Urinary bladder (tissue), 4 donors: ENCODE measurements around the gene TNFRSF25. TPM values are rescaled to one million over a fixed set of nuclear protein-coding genes. Genes with fewer than 3 reads are reported as not detected.

ENCODE experiments used
- DNase-seq: peaks from one replicate; pipeline ENCODE4 v3.0.0-alpha.2; 2015; ENCODE audit errors: extremely low spot score
- H3K27ac ChIP-seq: one replicate; pipeline ENCODE4 v1.5.1; 2013; ENCODE audit warnings: low read depth, mild to moderate bottlenecking, moderate library complexity
- H3K36me3 ChIP-seq: one replicate; pipeline ENCODE4 v1.6.1; 2013; ENCODE audit warnings: mild to moderate bottlenecking, moderate library complexity; ENCODE audit not compliant: insufficient read depth
- H3K4me1 ChIP-seq: one replicate; pipeline ENCODE4 v1.6.1; 2013; ENCODE audit warnings: mild to moderate bottlenecking, moderate library complexity; ENCODE audit not compliant: insufficient read depth
- H3K4me3 ChIP-seq: one replicate; pipeline ENCODE4 v1.5.1; 2013; ENCODE audit warnings: low read depth, low read length
- WGBS: extraction: QIAGEN DNeasy Blood & Tissue Kit; methylation state at CpG from one replicate; pipeline ENCODE4 v1.1.7; 2013; 5-methylcytosine and 5-hydroxymethylcytosine counted together
- polyA plus RNA-seq: library from polyadenylated mRNA; stranded (reverse); fragments of 200-250 nt; gene quantifications from one replicate; pipeline ENCODE4 v1.2.3, GENCODE V29; 2013
- total RNA-seq: library from RNA; depleted of rRNA; stranded (reverse); fragments of >200 nt; gene quantifications from one replicate; pipeline ENCODE4 v1.2.3, GENCODE V29; 2014
- donor health status: healthy with polysubstance abuse.
- donor health status: healthy.

Gene TNFRSF25
- total and polyA plus RNA-seq, 2 donors, result 4.3 to 7.1 TPM

DNA sequence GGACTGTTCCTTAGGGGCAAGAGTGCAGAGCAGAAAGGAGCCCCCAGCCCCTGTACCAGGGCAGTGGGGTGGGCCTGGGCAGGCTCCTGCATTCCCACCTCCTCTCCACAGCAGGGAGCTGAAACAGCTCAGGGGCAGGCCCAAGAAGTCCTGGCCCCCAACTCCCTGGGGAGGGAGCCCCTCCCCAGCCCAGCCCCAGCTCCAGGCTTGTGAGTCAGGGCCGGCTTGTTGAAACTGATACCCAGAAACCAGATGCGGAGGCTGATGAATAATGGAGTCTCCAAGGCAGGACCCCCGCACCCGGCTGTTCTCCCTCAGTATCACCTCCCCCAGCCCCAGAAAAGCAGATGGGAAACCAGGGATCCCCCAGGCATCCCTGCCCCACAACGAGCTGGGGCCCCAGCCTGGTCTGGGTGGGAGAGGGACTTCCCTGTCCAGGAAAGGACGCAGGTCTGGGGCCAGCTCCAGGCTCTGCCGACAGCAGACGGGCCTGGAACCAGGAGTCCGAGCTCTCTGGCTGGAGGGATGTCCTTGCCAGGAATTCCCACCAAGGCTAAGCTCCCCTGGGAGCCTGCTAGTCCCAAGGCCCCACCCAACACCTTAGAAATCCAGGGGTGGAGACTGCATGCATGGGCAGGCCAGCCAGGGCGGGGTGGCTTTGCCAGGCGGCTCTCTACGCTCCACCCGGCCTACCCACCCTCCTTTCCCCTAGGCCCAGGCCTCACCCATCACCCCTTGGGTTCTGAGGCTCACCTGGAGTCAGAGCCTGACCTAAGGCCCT is 22.8 kb upstream of the TNFRSF25 start:
- WGBS, result 75% methylated on average over 13 of the region's 13 CpGs
- DNase-seq, result no peak
- H3K4me3 ChIP-seq, result no peak overlapping the region
- no peaks in the 10 kb centered on the region for H3K36me3 ChIP-seq
- peak overlapping the region; percentile 59 for H3K27ac ChIP-seq
- no peaks in the 10 kb centered on the region for H3K4me1 ChIP-seq

DNA sequence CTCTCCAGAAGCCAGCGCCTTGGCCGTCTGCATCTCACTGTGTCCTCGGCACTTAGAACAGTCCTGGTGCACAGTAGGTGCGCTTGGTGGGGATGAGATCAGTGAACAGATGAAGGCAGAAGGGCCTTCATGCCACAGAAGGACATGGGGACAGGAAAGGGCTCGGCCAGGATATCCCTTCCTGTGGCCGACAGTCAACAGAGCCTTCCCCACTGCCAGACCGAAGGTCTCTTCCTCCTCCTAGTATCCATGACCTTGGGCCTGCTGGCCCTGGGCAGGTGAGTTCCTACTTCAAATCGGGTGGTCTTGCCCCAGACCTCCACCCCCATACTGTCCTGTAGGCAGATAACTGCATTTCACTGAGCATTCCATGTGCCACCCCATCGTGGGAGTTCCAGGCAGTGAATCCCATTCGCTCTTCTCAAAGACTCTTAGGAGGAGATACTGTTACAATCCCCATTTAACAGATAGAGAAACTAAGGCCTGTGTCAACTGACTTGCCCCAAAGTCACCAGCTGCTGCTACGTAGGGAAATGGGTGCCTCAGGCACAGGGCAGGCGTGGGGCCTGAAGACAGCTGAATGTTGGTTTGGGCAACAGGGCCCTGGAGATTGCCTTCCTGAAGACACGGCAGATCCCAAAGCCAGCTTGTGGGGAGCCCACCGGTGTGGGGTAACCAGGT is 22.0 kb upstream of the TNFRSF25 start:
- 86% methylated on average over 14 of the region's 14 CpGs for WGBS
- H3K4me3 ChIP-seq, result no peak overlapping the region
- no peaks in the 10 kb centered on the region for H3K4me1 ChIP-seq
- DNase-seq, result no peak
- no peaks in the 10 kb centered on the region for H3K36me3 ChIP-seq
- H3K27ac ChIP-seq, result no peak overlapping the region

GRCh38 chr1:6486433-6487011 is 20.5 kb upstream of the TNFRSF25 start:
- 6% methylated on average over 15 of the region's 15 CpGs for WGBS
- H3K27ac ChIP-seq, result no peak overlapping the region
- H3K4me1 ChIP-seq, result no peaks in the 10 kb centered on the region
- DNase-seq, result peak; percentile 53
- H3K4me3 ChIP-seq, result no peak overlapping the region
- no peaks in the 10 kb centered on the region for H3K36me3 ChIP-seq

DNA sequence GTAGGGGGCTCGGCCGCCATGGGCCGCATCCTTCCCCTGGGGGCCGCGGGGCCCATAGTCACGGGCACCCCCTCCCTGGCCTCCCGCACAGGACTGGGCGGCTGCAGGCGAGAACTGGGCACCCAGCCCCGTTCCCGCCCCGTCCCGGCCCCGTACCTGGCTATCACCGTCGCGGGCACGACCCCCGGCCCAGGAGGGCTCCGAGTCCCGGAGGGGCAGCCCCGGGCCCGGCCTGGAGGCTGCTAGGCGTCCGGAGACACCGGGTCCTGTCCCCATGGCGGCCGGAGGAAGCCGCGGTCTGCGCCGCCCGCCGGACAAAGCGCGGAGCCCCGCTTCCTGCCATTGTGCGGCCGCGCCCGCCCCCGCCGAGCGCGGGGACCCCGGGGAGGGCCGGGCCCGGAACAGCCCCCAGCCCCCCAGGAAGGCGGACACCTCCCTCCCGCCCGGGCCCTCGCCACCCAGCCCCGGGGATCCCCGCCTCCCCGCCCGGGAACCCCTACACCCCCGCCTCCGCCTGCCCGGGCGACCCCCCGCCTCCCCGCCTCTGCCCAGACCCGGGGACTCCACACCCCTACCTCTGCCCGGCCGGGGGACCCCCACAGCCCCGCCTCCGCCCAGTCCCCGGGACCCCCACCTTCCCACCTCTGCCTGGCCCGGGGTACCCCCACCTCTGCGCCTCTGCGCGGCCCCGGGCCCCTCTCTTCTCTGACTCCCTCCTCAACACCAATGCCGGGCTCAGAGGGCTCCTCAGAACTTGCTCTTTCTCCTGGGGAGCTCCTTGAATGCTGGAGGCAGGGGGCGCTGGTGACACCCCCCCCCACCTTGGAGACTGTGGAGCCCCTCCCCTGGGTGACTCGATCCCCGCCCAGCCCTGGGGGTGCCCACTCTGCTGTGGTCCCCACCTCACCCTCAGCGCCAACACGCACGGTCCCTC is 19.5 kb upstream of the TNFRSF25 start:
- Histone ChIP-seq H3K27ac (no peak overlapping the region), H3K4me3 (peak overlapping the region; percentile 41), H3K4me1 (no peaks in the 10 kb centered on the region), H3K36me3 (no peaks in the 10 kb centered on the region)
- no peak for DNase-seq
- WGBS, result 1% methylated on average over 80 of the region's 80 CpGs

GRCh38 chr1:6484826-6485167 is 18.8 kb upstream of the TNFRSF25 start:
- no peak overlapping the region for H3K27ac ChIP-seq
- H3K4me3 ChIP-seq, result peak overlapping the region; percentile 41
- 21% methylated on average over 13 of the region's 13 CpGs for WGBS
- H3K4me1 ChIP-seq, result no peaks in the 10 kb centered on the region
- no peak for DNase-seq
- H3K36me3 ChIP-seq, result no peaks in the 10 kb centered on the region

- no peaks in the 10 kb centered on the region for H3K4me1 ChIP-seq
- WGBS, result 95% methylated on average over 7 of the region's 7 CpGs
- no peak for DNase-seq
- H3K4me3 ChIP-seq, result no peak overlapping the region
- H3K36me3 ChIP-seq, result no peaks in the 10 kb centered on the region
- no peak overlapping the region for H3K27ac ChIP-seq
Measured at GRCh38 chr1:6483761-6484117, 17.8 kb upstream of the TNFRSF25 start.

DNA sequence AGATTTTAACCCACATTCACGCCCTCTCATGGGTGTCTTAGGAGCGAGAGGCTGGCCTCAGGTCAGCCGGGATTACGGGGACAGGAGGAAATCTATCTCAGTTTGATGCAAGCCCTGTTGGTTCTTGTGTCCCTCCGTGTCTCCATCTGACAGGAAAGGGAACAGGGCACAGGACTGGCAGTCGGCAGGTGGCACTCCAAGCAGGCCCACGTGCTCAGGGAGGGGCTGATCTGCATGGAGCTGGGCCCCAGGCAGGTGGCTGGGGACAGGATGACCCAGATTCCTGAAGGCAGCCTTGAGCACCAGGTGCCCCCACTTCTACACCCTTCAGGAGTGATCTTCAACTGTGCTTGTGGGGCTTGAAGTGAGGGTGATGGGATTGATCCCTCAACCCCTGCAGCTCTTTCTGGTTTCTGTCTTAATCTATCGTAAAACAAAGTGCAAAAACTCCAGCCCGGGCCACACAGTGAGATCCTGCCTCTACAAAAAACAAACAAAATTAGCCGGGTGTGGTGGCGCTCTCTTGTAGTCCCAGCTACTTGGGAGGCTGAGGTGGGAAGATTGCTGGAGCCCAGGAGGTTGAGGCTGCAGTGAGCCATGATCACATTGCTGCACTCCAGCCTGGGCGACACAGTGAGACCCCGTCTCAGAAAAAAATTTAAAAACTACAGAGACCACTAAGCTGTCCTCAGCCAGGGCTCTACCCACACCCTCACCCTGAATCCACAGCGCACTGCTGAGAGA is 17.2 kb upstream of the TNFRSF25 start:
- Histone ChIP-seq H3K4me3 (no peak overlapping the region), H3K4me1 (no peaks in the 10 kb centered on the region), H3K27ac (no peak overlapping the region), H3K36me3 (no peaks in the 10 kb centered on the region)
- no peak for DNase-seq
- 79% methylated on average over 14 of the region's 14 CpGs for WGBS

- Histone ChIP-seq H3K36me3 (no peaks in the 10 kb centered on the region), H3K27ac (no peak overlapping the region), H3K4me3 (no peak overlapping the region), H3K4me1 (no peaks in the 10 kb centered on the region)
- no peak for DNase-seq
- 84% methylated on average over 5 of the region's 5 CpGs for WGBS
Measured at GRCh38 chr1:6481820-6482219, 15.8 kb upstream of the TNFRSF25 start.

GRCh38 chr1:6477039-6477820 is 11.3 kb upstream of the TNFRSF25 start:
- Histone ChIP-seq H3K27ac (no peak overlapping the region), H3K4me3 (no peak overlapping the region), H3K4me1 (no peaks in the 10 kb centered on the region), H3K36me3 (no peaks in the 10 kb centered on the region)
- WGBS, result 82% methylated on average over 24 of the region's 24 CpGs
- DNase-seq, result no peak

GRCh38 chr1:6476483-6476882 is 10.5 kb upstream of the TNFRSF25 start:
- Histone ChIP-seq H3K36me3 (no peaks in the 10 kb centered on the region), H3K4me3 (no peak overlapping the region), H3K27ac (no peak overlapping the region), H3K4me1 (no peaks in the 10 kb centered on the region)
- 92% methylated on average over 5 of the region's 5 CpGs for WGBS
- DNase-seq, result no peak

DNA sequence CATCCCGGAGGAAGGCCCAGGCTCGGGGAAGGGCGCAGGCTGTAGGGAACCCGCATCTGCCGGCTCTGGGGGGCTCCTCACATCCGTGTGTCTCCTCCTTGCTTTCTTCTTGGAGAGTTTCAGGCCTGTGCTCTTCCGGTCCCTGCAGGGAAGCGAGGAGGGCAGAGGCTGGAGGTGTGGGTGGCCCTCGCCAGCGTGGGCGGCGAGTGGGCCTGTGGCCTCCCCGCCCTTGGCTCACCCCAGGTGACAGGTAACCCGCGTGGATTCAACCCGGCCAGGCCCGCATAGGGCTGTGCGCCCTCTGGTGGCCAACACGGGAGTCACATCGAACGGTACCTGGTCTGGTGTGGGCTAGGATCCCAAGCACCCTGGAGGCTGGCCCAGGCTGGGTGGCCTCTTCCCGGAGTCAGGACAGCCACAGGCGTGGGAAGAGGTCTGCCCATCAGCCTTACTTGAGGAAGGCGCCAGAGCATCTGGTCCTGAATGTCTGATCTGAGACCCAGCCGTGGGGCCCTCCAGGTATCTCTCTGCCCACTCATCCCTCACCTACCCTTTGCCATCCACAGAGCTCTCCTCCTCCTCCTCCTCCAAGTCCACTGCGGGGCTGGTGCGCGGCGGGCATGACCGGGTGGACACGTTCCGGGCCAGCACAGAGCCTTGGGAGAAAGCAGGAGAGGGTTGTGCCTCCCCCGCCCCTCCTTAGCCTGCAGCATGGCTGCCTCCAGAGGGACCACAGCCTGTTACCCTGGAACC is 9.6 kb upstream of the TNFRSF25 start:
- WGBS, result 31% methylated on average over 33 of the region's 33 CpGs
- H3K27ac ChIP-seq, result no peak overlapping the region
- no peak overlapping the region for H3K4me3 ChIP-seq
- no peaks in the 10 kb centered on the region for H3K36me3 ChIP-seq
- H3K4me1 ChIP-seq, result no peaks in the 10 kb centered on the region
- no peak for DNase-seq

- H3K4me3 ChIP-seq, result no peak overlapping the region
- H3K36me3 ChIP-seq, result no peaks in the 10 kb centered on the region
- H3K27ac ChIP-seq, result no peak overlapping the region
- 81% methylated on average over 13 of the region's 13 CpGs for WGBS
- no peaks in the 10 kb centered on the region for H3K4me1 ChIP-seq
- DNase-seq, result no peak
Measured at GRCh38 chr1:6474815-6475282, 8.9 kb upstream of the TNFRSF25 start.
